ENCODE results near the gene FCN3. TPM values are rescaled to one million over a fixed set of nuclear protein-coding genes. Genes with fewer than 3 reads are reported as not detected.

The FCN3 gene
- total and polyA plus RNA-seq, 4 experiments from 2014 or later, result not detected

DNA sequence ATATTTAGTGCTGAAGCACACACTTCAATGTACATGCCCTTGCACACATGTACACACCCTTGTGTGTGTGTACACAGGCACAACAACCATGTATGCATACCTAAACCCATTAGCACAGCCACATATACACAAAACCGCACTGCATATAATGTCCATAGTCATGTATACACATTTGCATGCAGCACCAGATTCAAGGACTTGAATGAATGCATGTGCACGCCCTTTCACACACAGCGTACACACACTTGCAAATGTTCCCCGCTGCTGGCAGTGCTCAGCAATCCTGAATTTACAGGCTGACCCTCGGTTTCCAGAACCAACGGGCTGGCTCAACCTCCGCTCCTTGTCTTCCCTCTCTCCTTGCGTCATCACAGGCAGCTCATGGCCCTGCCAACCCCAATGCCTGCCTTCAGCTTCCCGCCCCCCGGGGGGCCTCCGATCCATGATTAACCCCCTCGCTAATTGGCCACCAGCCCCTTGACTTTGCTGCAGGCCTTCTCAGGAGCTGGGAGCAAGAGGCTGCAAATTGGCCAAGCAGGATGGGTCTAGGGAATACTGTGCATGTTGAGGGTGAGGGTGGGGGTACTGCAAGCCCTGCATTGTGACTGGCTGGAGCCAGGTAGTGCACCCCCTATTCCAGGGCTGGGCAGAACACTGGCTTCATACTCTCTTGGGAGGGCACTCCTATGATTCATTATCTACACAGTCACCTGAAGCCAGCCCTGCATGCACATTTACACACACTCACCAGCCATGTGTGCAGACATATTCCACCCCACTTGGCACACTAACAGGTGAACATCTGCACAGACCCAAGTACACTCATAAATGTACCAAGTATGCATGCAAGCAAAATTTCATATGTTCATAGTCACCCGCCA, 25.7 kb upstream of the FCN3 start:
- H3K4me3 Mint-ChIP-seq, result peak overlapping the region in 1 of 8 donors; percentile 10
- H3K27ac Mint-ChIP-seq, result peak overlapping the region in 4 of 7 donors; percentile 60 to 85 (median 68)
- CTCF ChIA-PET (ENCODE audit: partially characterized antibody), result interaction anchor here (1.5 to 13.9 kb wide), 3 partner anchors 12 to 207 kb away, joined by 3 to 317 read pairs (median 75); partner anchors contain the start of gene AHDC1

DNA sequence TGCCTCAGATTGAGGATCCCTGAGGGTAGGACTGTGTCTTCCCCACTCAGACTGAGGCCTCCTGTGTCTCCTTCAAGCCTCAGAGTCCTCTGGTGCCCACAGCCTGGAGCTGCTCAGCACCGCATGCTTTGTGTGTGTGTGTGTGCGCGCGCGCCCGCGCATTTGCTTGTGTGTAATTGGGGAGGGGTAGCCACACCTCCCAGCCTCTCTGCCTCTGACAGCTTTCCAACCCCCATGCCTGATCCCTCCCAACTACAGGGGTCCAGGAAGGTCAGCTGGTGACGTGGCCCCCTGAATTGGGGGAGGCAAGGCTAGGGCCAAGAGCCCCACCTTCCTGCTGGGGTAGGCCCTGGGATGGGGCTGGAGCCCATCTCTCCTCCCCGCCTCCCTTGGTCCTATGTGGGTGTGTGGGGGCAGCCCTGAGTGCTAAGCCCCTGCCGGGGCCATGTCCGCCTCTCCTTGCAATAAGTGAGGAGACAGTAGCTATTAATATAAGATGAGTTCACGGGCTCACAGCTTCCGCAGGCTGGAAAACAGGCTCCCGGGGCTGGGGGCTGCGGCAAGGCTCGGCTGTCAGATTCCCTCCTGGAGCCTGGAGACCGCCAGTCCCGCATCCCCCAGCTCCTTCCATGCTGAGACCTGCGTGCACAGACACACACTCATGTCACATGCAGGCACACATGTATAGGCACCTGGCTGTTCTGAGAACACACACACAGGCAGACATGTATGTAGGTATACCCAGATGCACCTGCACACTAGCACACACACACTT, 24.8 kb upstream of the FCN3 start:
- Histone ChIP-seq H3K27me3 (ENCODE audit: insufficient read depth, low read length) (no peaks in the 10 kb centered on the region), H3K36me3 (ENCODE audit: insufficient read depth, low read length) (no peaks in the 10 kb centered on the region), H3K9me3 (ENCODE audit: control insufficient read depth in 1 of 2, low read length in 2 of 2) (no peaks in the 10 kb centered on the region), H3K4me3 (ENCODE audit: low read length in 2 of 2) (no peak overlapping the region), H3K4me1 (ENCODE audit: insufficient read depth, low read length) (peaks cover 11% of the 10 kb centered on the region), H3K27ac (ENCODE audit: low read depth, low read length) (no peak overlapping the region)
- H3K27ac Mint-ChIP-seq, result peak overlapping the region in 5 of 7 donors; percentile 39 to 71 (median 42)
- peaks cover 2 to 22% (median 16%) of the 10 kb centered on the region in 4 donors for H3K4me1 Mint-ChIP-seq
- peaks cover 0 to 3% of the 10 kb centered on the region in 2 donors for H3K36me3 Mint-ChIP-seq
- ChIA-PET POLR2A (ENCODE audit: partially characterized antibody) (interaction anchor here (1.0 to 1.5 kb wide), 2 partner anchors 21 to 209 kb away, joined by 3 read pairs; no protein-coding TSS in a partner anchor), CTCF (ENCODE audit: partially characterized antibody) (interaction anchor here (1.1 to 13.9 kb wide), 6 partner anchors 12 to 208 kb away, joined by 3 to 317 read pairs (median 4); partner anchors contain the start of gene AHDC1)
- intact Hi-C loops (cut with micrococcal nuclease), result loop anchor here (5.0 kb wide), 1 partner anchor 202 kb away; no protein-coding TSS in a partner anchor
- no peak overlapping the region for H3K4me3 Mint-ChIP-seq
- H3K27me3 Mint-ChIP-seq, result no peaks in the 10 kb centered on the region
- DNase-seq, result no peak
- peaks cover 0 to 1% (median 0%) of the 10 kb centered on the region in 8 donors for H3K9me3 Mint-ChIP-seq

More for the DNA sequence above, 25.7 kb upstream of the FCN3 start:
- no peaks in the 10 kb centered on the region for H3K9me3 ChIP-seq (ENCODE audit: control insufficient read depth in 1 of 2, low read length in 2 of 2)
- H3K9me3 Mint-ChIP-seq, result no peaks in the 10 kb centered on the region
- H3K27ac ChIP-seq (ENCODE audit: low read depth, low read length), result no peak overlapping the region
- H3K27me3 Mint-ChIP-seq, result no peaks in the 10 kb centered on the region
- POLR2A ChIA-PET (ENCODE audit: partially characterized antibody), result interaction anchor here (0.5 to 1.2 kb wide), 3 partner anchors 73 to 208 kb away, joined by 3 to 4 read pairs (median 3); no protein-coding TSS in a partner anchor
- peaks cover 0 to 5% of the 10 kb centered on the region in 2 donors for H3K36me3 Mint-ChIP-seq
- peaks cover 4% of the 10 kb centered on the region for H3K4me1 ChIP-seq (ENCODE audit: insufficient read depth, low read length)
- no peaks in the 10 kb centered on the region for H3K27me3 ChIP-seq (ENCODE audit: insufficient read depth, low read length)
- H3K4me1 Mint-ChIP-seq, result peaks cover 3 to 18% (median 10%) of the 10 kb centered on the region in 4 donors
- intact Hi-C loops (cut with micrococcal nuclease), result no loop called here
- DNase-seq, result no peak
- H3K4me3 ChIP-seq (ENCODE audit: low read length in 2 of 2), result no peak overlapping the region
- H3K36me3 ChIP-seq (ENCODE audit: insufficient read depth, low read length), result no peaks in the 10 kb centered on the region

DNA sequence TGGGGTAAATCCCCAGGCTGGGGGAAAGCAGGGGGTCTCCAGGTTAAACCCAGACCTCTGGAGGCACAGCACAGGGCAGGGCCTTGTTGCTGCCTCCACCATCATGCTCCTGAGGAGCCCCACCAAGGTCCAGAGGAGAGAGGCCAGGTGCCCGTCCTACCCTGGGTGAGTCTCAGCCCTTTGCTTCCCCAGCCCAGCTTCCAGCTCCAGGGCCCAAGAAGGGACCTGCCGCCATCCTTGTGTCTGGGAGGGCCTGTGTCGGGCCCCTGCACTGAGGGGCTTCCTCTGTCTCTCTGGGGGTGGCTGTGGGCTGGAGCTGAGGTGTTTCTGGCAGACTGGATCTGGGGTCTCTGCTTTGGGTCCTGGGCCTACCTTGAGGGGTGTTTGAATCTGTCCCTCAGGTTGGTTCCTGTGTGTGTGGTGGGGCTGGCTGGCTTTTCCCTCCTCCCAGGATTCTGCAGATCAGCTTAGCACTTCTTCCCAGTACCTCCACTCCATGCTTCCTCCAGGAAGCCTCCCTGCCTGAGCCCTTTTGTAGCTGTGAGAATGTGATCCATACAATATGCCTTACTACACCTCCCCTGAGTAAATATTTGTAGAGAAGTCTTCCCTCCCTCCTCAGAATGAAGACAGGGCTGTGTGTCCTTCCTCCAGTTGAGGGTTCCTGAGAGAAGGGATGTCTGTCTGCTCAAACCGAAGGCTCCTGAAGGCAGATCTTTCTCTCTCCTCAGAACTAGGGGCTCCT, 24.0 kb upstream of the FCN3 start:
- Histone ChIP-seq H3K36me3 (ENCODE audit: insufficient read depth, low read length) (no peaks in the 10 kb centered on the region), H3K9me3 (ENCODE audit: control insufficient read depth in 1 of 2, low read length in 2 of 2) (no peaks in the 10 kb centered on the region)
- CTCF ChIA-PET (ENCODE audit: partially characterized antibody), result interaction anchor here (1.1 to 13.9 kb wide), 7 partner anchors 11 to 208 kb away, joined by 3 to 317 read pairs (median 4); partner anchors contain the start of gene AHDC1

DNA sequence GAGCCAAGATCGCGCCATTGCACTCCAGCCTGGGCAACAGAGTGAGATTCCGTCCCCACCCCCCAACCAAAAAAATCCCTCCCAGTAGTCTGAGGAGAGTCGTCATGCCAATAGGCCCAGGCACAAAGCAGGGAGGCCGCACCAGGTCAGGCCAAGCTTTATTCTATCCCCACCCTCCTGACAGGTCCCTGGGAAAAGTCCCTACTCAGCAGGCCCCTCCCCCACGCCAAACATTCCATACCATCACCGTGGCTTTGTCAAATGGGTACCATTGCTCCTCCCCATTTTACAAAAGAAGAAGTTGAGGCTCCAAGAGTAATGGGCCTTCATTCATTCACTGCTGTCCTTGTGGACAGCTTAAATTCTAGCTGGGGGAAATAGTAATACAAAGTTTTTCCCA, 23.1 kb upstream of the FCN3 start:
- Mint-ChIP-seq H3K27ac (peak overlapping the region in 3 of 7 donors; percentile 47 to 78 (median 59)), H3K4me1 (peaks cover 0 to 22% (median 13%) of the 10 kb centered on the region in 4 donors), H3K4me3 (no peak overlapping the region), H3K9me3 (peaks cover 0 to 1% (median 0%) of the 10 kb centered on the region in 8 donors), H3K27me3 (no peaks in the 10 kb centered on the region), H3K36me3 (peaks cover 0 to 1% of the 10 kb centered on the region in 2 donors)
- no peaks in the 10 kb centered on the region for H3K27me3 ChIP-seq (ENCODE audit: insufficient read depth, low read length)
- intact Hi-C loops (cut with micrococcal nuclease), result loop anchor here (5.0 kb wide), 1 partner anchor 200 kb away; no protein-coding TSS in a partner anchor
- DNase-seq, result no peak
- no peaks in the 10 kb centered on the region for H3K9me3 ChIP-seq (ENCODE audit: control insufficient read depth in 1 of 2, low read length in 2 of 2)
- POLR2A ChIA-PET (ENCODE audit: partially characterized antibody), result interaction anchor here (0.9 to 1.1 kb wide), 4 partner anchors 32 to 328 kb away, joined by 3 read pairs; partner anchors contain the start of genes AHDC1 and FAM76A
- H3K27ac ChIP-seq (ENCODE audit: low read depth, low read length), result no peak overlapping the region
- CTCF ChIA-PET (ENCODE audit: partially characterized antibody), result interaction anchor here (1.2 to 13.9 kb wide), 9 partner anchors 10 to 295 kb away, joined by 3 to 317 read pairs (median 7); partner anchors contain the start of gene AHDC1
- peaks cover 14% of the 10 kb centered on the region for H3K4me1 ChIP-seq (ENCODE audit: insufficient read depth, low read length)
- no peak overlapping the region for H3K4me3 ChIP-seq (ENCODE audit: low read length in 2 of 2)
- no peaks in the 10 kb centered on the region for H3K36me3 ChIP-seq (ENCODE audit: insufficient read depth, low read length)

More for the DNA sequence above, 24.0 kb upstream of the FCN3 start:
- Mint-ChIP-seq H3K27ac (peak overlapping the region in 4 of 7 donors; percentile 4 to 71 (median 40)), H3K27me3 (no peaks in the 10 kb centered on the region), H3K36me3 (peaks cover 0 to 1% of the 10 kb centered on the region in 2 donors), H3K4me1 (peaks cover 2 to 22% (median 14%) of the 10 kb centered on the region in 4 donors), H3K4me3 (no peak overlapping the region), H3K9me3 (peaks cover 0 to 1% (median 0%) of the 10 kb centered on the region in 8 donors)
- DNase-seq, result no peak
- no peak overlapping the region for H3K4me3 ChIP-seq (ENCODE audit: low read length in 2 of 2)
- POLR2A ChIA-PET (ENCODE audit: partially characterized antibody), result interaction anchor here (1.0 to 1.5 kb wide), 2 partner anchors 22 to 327 kb away, joined by 3 read pairs; partner anchors contain the start of gene FAM76A
- H3K27me3 ChIP-seq (ENCODE audit: insufficient read depth, low read length), result no peaks in the 10 kb centered on the region
- peaks cover 11% of the 10 kb centered on the region for H3K4me1 ChIP-seq (ENCODE audit: insufficient read depth, low read length)
- H3K27ac ChIP-seq (ENCODE audit: low read depth, low read length), result no peak overlapping the region
- intact Hi-C loops (cut with micrococcal nuclease), result loop anchor here (5.0 kb wide), 1 partner anchor 201 kb away; no protein-coding TSS in a partner anchor

DNA sequence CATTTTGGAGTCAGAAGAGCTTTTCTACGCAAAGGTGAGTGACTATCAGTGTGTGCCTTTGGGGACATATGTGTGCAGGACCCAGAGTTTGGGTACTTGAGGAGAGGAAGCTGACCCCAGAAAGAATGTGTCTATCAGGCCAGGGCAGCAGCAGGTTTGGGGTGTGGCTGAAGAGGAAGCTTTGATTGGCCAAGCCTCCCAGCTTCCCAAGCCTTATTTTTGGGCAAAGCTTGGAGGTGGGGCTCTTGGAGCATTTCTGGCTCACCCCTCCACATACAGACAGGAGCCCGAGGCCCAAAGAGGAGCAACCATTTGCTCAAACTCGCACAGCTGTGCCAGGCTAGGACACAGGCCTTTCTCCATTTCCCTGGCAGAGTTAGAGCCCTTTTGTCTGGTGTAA, 22.5 kb upstream of the FCN3 start:
- POLR2A ChIA-PET (ENCODE audit: partially characterized antibody), result interaction anchor here (0.6 to 2.6 kb wide), 7 partner anchors 31 to 508 kb away, joined by 3 to 15 read pairs (median 3); partner anchors contain the start of gene AHDC1
- intact Hi-C loops (cut with micrococcal nuclease), result loop anchor here (5.0 kb wide), 1 partner anchor 200 kb away; no protein-coding TSS in a partner anchor
- H3K27ac Mint-ChIP-seq, result no peak overlapping the region

More for the DNA sequence above, 22.5 kb upstream of the FCN3 start:
- Mint-ChIP-seq H3K36me3 (peaks cover 0 to 1% of the 10 kb centered on the region in 2 donors), H3K4me1 (peaks cover 1 to 26% (median 12%) of the 10 kb centered on the region in 4 donors), H3K4me3 (no peak overlapping the region), H3K27me3 (no peaks in the 10 kb centered on the region), H3K9me3 (peaks cover 0 to 1% (median 0%) of the 10 kb centered on the region in 8 donors)
- DNase-seq, result no peak
- no peaks in the 10 kb centered on the region for H3K36me3 ChIP-seq (ENCODE audit: insufficient read depth, low read length)
- H3K27me3 ChIP-seq (ENCODE audit: insufficient read depth, low read length), result no peaks in the 10 kb centered on the region
- no peak overlapping the region for H3K27ac ChIP-seq (ENCODE audit: low read depth, low read length)
- CTCF ChIA-PET (ENCODE audit: partially characterized antibody), result interaction anchor here (0.9 to 13.9 kb wide), 16 partner anchors 9 to 294 kb away, joined by 3 to 317 read pairs (median 4); partner anchors contain the start of gene AHDC1
- H3K9me3 ChIP-seq (ENCODE audit: control insufficient read depth in 1 of 2, low read length in 2 of 2), result no peaks in the 10 kb centered on the region
- no peak overlapping the region for H3K4me3 ChIP-seq (ENCODE audit: low read length in 2 of 2)
- peaks cover 18% of the 10 kb centered on the region for H3K4me1 ChIP-seq (ENCODE audit: insufficient read depth, low read length)

Measured in CD4-positive, alpha-beta memory T cell (primary cell).